GM18909 (cell line): ENCODE data around the gene SHH.

Experiments used
- ATAC-seq: cut with Tn5 transposase; IDR thresholded peaks from one replicate; pipeline ENCODE4 v1.9.1; 2021; ENCODE audit warnings: mild to moderate bottlenecking; ENCODE audit not compliant: unreplicated experiment, poor library complexity

The SHH gene

DNA sequence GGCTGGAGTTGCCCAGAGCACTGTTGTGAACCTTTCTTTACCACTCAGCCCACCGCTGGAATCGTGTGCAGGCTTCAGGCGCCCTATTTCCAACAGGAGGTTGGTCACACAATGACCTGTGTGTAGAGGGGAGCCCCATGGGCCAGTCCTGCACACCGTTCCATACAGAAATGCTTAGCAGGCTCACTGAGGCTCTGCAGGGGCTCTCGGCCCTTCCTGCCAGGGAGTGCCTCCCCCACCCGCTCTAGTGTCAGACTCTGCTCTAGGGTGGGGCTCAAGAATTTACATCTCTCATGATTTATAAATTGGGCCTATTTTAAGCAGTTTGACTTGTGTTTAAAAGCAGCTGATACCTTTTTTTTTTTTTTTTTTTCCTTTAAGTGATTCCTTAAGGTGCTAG, 42.0 kb downstream of the SHH start:
- ATAC-seq: no peak

DNA sequence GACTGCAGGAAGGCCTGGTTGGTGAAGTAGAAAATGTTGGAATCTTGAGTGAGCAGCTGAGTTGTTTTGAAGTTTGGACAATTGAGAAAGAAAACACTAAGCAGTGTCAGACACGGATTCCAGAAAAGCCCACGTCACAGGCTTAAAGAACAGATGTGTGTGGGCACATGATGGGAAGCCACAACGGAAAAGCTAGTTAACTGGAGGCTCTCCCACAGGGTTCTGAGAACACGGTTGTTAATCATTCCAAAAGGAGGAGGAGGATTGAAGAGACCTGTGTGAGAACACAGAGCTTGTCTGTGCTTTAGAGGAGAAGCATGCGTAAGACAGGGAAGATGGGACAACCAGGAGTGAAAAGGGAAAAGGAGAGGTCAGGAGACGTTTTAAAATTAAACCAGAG, 42.6 kb downstream of the SHH start:
- no peak for ATAC-seq

DNA sequence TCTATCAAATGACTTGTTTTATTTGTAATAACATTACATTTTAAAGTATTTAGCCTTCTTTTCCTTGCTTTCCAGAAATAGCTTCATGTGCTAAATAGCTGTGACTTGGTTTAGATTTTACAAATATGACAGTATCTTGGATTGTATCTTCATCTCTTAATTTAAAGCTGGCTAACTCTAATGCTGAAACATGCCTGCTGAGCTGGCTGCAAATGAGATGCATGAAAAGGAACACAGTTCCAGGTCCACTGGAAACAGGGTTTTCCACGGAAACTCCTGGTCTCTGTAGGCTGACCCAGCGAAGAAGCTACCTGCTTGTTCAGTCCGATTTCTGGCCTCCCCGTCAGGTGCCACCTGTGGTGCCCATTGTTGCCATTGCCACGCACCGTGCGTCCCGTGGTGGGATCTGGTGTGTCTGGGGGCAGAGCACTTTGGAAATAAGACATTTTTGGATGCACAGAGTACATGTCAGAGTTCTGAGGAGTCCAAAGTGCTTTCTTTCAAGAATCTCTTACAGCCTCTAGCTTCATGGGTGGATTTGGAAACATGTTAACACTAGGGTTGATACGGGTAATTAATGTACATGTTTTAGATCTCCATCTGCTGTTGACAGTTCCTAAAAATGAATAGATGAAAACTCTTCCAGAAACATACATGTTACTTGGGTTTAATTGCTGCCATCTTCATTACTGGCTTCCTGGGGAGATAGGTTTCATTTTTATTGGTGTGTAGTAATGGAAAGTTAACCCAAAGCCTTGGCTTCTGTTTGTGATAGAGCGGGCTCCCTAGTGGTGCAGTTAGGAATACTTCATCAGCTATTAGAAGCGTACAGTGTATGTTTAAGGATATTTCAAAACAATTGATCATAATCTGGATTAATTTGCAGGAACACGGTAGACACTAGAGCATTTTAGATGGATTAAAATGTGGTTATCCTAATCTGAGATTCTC, 45.0 kb downstream of the SHH start:
- no peak for ATAC-seq

DNA sequence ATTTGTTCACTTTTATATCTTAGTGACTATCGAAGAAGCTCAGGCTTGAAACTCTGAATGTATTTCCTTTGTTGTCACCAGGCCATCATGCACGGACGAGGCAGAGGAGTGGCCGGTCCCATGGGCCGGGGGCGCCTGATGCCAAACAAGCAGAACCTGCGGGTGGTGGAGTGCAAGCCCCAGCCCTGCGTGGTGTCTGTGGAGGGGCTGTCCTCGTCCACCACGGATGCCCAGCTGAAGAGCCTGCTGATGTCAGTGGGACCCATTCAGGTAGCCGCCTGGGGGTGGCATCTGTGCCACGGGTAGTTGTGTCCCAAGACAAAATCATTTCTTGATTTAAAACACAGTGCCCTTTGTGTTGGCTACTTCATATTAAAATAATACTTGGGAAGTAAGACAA, 45.9 kb downstream of the SHH start:
- ATAC-seq: no peak

DNA sequence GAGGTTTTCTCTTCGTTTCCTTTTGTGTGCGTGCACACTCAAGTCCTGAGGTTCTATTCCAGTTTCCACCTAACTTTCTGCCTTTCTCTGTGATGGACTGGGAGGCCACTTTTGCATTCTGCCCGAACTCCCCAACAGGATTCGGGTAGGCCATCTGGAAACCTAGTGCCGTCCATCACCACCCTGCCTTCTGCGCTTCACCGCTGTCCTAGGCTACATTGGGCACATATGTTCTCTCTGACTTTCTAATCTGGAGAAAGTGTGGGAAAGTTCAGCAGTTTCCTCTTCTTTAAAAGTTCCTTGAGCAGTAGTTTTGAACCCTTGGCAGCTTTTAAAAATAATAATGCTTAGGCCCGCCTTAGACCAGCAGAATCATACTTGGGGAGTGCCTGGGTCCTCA, 46.8 kb downstream of the SHH start:
- ATAC-seq: no peak

DNA sequence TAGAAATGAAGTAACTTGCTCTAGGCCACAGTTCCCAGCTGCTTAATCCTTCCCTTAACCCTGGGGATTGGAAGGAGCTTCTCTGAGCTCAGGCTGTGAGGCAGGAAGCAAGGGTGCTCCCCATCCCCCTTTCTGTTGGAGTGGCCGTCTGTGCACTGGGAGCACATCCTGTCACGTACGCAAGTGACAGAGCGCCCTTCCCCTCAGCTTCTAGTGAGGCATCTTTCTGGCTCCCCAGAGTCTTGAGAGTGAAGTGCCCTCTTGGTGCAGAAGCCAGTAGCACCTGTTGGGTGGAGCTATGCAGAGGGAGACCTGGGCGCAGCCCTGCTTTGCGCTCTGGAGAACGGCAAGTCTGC, 47.8 kb downstream of the SHH start:
- peak; percentile 33 for ATAC-seq

DNA sequence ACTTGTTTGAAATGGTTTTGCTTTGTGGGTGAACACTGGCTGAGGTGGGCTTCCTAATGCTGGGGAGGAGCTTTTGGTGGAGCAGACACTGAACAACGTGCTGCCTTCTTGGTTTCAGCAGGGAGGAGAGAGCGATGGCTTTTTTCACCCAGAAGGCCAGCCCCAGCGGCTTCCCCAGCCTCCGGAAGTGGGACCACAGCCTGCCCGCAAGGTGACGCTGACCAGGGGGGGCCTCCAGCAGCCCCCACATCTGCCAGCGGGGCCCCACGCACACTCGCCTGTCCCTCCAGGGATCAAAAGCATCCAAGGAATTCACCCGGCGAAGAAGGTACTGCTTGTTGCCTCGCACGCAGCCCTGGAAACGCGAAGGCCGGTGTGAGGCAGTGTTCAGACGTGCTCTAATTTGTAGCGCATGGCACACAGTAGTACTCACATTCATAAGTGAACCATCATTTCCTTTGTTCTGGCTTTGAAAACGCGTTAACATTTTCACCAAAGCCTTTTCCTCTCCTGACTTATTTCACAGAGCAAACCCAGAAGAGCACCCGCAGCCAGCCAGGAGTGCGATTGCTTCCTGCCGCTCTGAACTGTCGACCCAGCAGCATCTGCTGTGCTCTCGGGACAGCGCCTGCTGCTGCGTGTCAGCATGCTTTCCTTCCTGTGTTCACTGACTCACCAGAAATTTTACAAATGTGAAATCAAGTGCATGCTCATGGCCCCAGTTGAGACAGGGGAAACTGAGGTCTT, 48.4 kb downstream of the SHH start:
- peak; percentile 76 for ATAC-seq

DNA sequence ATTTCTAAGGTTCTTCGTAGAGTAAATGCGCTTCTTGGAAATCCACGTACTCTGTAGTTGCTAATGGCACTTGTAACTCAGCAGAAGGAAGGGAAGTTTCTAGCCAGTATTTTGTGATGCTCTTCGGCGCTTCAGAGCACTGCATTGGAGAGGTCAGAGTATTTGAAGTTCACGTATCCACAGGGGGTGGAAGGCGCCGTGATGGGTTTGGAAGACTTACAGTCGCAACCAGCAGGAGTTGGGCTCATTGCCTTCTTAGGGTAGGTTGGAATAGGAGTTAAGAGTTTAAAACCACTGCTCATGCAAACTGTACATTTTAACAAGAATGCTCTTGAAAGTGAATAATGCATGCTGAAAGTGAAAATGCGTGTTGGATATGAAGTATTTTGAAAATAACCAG, 49.1 kb downstream of the SHH start:
- ATAC-seq: no peak

DNA sequence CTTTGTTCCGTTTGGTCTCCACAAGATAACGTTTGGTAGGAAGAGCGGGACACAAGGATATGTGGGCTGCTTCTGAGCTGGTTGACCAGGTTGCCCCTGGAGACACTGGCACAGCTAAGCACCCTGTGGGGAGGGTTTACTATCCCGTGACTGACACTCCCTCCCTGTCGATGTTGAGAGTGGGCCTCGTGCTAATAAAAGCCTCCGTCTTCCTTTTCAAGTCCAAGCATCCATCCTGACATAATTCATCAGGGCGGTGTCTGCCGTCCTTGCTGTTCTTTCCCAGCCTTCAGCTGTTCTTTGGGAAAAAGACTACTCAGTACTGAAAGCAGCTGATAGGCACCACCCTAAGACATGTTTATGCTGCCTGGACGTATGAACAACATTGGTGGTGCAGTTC, 49.6 kb downstream of the SHH start:
- no peak for ATAC-seq

DNA sequence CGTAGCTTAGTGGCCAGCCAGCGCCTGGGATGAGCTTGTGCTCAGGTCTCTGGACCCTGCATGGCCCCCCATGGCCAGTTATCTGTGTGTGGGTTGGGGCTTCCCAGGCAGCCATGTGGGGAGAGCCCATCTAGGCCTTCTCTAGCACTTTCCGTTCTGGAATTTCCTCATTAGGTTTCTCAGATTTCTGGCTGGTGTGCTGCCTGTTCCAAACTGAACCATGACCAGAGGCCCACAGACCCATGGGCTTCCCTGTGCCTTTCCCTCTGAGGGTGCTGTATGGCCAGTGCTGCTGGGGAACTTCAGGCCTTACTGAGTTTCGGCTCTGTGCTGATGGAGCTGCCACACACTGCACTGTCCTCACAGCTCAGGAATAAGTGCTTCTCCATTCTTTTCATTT, 50.2 kb downstream of the SHH start:
- ATAC-seq: no peak

DNA sequence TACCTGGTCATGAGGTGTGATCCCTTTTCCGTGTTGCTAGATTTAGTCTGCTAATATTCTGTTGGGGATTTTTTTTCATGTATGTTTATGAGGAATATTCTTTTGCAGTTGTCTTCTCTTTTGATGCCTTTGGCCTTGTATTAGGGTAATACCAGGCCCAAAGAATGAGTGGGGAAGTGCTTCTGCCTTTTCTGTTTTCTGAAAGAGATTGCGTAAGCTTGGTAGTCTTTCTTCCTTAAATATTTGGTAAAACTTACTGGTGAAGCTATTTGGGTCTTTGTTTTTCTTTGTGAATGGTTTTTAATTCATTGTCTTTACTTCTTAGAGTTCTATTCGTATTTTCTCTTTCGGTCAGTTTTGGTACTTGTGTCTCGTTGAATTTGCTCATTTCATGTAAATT, 51.1 kb downstream of the SHH start:
- ATAC-seq: no peak

DNA sequence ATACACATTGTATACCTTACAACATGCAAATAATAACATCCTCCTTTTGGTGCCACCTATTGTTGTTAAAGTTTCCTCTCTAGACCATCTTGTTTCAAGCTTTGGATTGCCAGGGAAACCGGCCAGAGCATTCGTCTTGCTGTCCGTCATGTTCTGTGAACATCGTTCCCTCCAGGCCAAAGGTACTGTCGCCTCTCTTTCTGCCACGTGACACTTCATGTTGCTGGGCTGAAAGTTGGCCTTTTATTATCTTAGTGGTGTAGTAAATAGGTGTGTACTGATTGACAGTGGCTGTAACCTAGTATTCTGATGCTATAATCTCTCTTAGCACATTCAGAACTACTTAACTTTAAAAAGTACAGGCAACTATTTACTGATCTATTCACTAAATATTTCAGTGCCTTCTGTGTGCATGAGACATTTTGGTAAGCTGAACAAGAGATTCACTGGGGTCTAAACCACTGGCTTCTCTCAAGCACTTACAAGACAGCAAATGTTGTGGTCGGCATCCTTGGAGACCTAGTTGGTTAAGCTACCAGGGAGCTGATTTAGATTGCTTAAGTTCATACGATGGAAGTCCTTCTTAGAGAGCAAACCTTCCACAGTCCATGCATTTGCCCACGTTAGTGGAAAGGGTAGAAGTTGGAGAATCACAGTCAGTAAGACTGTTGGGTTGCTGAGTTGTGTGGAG, 52.4 kb downstream of the SHH start:
- ATAC-seq: no peak

DNA sequence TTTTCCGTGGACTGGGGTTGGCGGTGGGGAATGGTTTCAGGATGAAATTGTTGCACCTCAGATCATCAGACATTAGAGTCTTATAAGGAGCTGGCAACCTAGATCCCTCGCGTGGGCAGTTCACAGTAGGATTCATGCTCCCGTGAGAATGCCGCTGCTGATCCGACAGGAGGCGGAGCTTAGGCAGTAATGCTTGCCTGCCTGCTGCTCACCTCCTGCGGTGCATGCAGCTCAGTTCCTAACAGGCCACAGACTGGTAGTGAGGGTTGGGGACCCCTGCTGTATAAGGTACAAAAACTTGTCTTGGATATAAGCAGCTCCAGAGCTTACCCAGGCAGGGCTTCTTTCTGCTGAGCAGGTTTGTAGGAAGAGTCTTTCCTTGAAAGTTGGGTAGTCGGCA, 53.9 kb downstream of the SHH start:
- ATAC-seq: no peak

DNA sequence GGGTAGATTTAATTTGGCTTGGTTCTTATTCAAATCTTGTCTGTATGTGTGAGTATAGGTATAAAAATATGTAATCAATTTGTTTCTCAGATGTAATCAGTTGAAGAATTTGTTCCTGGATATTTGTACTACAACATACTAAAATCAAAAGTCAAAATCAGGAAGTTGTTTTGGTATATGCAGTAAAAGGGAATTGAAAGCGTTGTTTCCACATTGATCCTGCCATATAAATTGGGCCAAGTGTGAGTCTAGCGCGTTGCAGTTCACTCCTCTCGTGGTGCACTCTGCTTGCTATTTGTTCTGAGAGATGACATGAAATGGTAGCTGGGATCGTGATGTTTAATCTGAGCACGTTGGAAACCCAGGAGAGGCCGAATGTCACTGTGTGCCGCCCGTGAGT, 55.9 kb downstream of the SHH start:
- no peak for ATAC-seq

DNA sequence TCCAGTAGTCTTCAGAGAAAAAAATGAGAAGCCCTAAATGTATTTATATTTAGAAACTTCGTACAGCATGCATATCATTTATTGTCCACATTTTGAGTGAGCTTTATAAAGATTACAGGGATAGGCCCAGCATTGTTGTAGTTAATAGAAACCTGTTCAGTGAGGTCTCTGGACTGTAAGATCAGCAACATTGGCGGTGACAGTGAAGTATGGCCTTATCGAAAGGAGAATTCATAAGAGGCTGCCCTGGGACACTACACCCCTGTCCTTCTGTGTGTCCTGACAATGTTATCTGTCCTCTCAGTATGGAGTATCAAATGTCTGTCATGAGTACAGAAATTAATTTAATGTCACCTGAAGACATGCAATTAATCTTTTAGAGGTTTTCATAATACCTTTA, 57.2 kb downstream of the SHH start:
- no peak for ATAC-seq

DNA sequence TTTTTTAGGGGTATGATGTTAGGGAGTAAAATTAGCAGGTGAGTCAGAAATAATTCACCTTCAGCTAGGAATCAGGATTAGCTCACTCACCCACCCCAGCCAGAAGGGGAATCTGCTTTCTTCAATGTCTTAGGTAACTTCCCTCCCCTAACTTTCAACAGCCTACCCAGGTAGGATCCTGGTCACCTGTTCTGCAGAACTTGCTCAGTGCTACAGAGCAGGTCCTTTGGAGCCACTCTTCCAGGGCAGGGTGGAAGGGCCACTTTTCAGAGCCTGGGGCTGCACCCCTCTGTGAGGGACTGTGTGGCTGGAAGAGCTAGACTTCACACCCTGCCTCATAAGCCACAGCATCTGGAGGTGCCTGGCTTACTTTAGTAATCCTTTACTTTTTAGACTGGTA, 58.1 kb downstream of the SHH start:
- no peak for ATAC-seq

DNA sequence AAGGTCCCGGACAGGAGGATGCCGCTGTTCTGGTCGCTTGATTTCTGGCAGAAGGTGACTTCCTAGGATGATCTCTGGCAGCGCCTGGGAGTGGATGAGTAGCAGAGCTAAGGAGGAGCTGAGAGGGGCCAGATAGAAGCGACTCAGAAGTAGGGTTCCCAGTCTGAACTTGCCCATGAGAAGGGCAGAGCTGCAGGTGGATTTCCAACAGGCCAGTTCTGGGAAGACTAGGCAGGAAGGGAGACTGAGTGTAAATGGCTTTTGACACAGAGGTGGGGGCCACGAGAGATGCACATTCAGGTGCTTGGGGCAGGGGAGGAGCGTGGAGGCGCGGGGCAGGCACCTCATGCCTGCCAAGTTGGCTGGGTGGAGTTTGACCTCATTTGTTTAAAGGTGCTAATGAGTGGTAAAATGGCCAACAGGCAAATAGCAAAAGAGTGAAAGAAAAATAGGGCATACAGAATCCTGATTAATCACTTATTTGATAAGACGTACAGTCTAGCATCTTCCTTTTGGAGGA, 58.8 kb downstream of the SHH start:
- ATAC-seq: no peak

DNA sequence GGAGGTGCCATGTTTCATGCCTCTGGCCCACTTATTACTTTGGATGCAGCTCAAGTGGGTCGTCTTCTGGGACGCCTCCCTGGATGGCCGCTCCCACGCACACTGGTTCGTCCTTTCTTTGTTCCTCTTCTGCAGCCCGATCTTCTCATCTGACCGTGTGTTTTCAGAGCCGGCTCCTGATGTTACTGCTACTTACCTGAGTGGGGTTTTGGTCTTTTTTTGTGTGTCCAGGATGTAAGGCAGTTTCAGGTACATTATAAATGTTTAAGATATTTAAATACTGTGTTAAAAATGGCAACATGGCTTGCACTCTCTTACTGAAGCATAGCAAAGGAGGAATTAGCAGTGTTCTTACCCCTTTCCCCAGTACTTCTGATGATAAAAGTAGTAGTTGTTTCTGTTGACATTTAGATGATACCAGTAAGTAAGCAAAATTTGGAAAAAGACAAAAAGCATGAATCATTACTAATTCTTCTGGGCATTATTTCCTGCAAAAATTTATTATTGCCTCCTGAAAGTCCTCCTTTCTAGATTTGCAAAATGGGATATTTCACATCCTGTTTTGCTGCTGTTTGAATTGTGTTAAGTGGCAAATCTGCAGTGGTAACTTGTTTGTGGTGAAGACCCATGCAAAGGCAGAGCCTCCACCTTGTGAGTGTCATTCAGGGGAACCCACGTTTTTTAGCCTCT, 59.4 kb downstream of the SHH start:
- ATAC-seq: peak; percentile 65

DNA sequence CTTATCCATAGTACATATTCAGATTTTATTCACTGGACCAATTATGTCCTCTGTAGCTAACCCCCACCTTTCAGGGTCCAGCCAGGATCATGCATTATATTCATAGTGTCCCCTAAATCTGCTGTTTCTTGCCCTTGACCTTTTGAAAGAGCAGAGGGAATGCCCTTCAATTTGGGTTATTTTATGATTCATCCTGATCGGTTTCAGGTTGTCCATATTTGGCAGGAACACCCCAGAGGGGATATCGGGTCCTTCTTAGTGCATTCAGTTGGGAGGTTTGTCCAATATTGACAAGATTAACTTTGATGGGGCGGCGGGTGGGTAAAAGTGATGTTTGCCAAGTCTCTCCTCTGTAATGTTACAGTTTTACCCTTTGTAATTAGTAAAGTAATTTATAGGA, 60.9 kb downstream of the SHH start:
- no peak for ATAC-seq
